GM23338 (cell line): ENCODE measurements around the gene SH3TC2. TPM values are rescaled to one million over a fixed set of nuclear protein-coding genes. Genes with fewer than 3 reads are reported as not detected.

ENCODE experiments used
- ATAC-seq: fragments of 200-7000 bp; cut with Tn5 transposase; 3 replicates; pipeline ENCODE4 v1.9.1; 2020
- DNase-seq: peaks from one replicate; pipeline ENCODE4 v3.0.0-alpha.2; 2015; ENCODE audit warnings: low spot score
- H2AFZ ChIP-seq: fragments of 200-600 bp; sonication (generic); 2 replicates; pipeline ENCODE4 v1.8.0; 2016; ENCODE audit warnings: antibody characterized with exemption, mild to moderate bottlenecking, moderate library complexity
- H3F3A ChIP-seq: fragments of 200-600 bp; sonication (generic); replicated peaks from 2 replicates; pipeline ENCODE4 v1.8.0; 2017; ENCODE audit warnings: antibody characterized with exemption, mixed run types, low read depth
- H3K27ac ChIP-seq: fragments of 200-600 bp; sonication (generic); 2 replicates; pipeline ENCODE4 v1.6.1; 2016; ENCODE audit warnings: low read depth
- H3K27me3 ChIP-seq: fragments of 200-600 bp; sonication (generic); 2 replicates; pipeline ENCODE4 v1.8.0; 2016; ENCODE audit warnings: mild to moderate bottlenecking, mixed run types, moderate library complexity; ENCODE audit not compliant: insufficient read depth
- H3K36me3 ChIP-seq: fragments of 200-600 bp; sonication (generic); 2 replicates; pipeline ENCODE4 v1.8.0; 2016; ENCODE audit warnings: mild to moderate bottlenecking; ENCODE audit not compliant: insufficient read depth
- H3K4me1 ChIP-seq: fragments of 200-600 bp; sonication (generic); 2 replicates; pipeline ENCODE4 v1.8.0; 2016; ENCODE audit warnings: mild to moderate bottlenecking, moderate library complexity; ENCODE audit not compliant: insufficient read depth
- H3K4me2 ChIP-seq: fragments of 200-600 bp; sonication (generic); 2 replicates; pipeline ENCODE4 v1.7.1; 2017; ENCODE audit warnings: mixed run types
- H3K4me3 ChIP-seq: fragments of 200-600 bp; sonication (generic); 2 replicates; pipeline ENCODE4 v1.6.1; 2016; ENCODE audit warnings: mixed run types
- H3K79me2 ChIP-seq: fragments of 200-600 bp; sonication (generic); replicated peaks from 2 replicates; pipeline ENCODE4 v1.8.0; 2017; ENCODE audit warnings: mild to moderate bottlenecking; ENCODE audit not compliant: insufficient read depth
- H3K9me2 ChIP-seq: fragments of 200-600 bp; sonication (generic); 2 replicates; pipeline ENCODE4 v1.8.0; 2017; ENCODE audit not compliant: insufficient read depth
- H4K20me1 ChIP-seq: fragments of 200-600 bp; sonication (generic); replicated peaks from 2 replicates; pipeline ENCODE4 v1.8.0; 2017; ENCODE audit warnings: mild to moderate bottlenecking; ENCODE audit not compliant: insufficient read depth
- H3K27ac Mint-ChIP-seq: 2 replicates; pipeline ENCODE4 v1.8.0; 2020; ENCODE audit warnings: inconsistent platforms, mild to moderate bottlenecking, moderate library complexity, mixed read lengths
- H3K27me3 Mint-ChIP-seq: 3 replicates; pipeline ENCODE4 v1.8.0; 2022; ENCODE audit warnings: low read depth, mild to moderate bottlenecking, moderate library complexity, mixed read lengths, inconsistent platforms; ENCODE audit not compliant: insufficient read depth, poor library complexity
- H3K36me3 Mint-ChIP-seq: 3 replicates; pipeline ENCODE4 v1.8.0; 2021; ENCODE audit warnings: low read depth, mild to moderate bottlenecking, inconsistent platforms, moderate library complexity, mixed read lengths
- H3K4me1 Mint-ChIP-seq: 3 replicates; pipeline ENCODE4 v1.8.0; 2020; ENCODE audit warnings: mild to moderate bottlenecking, inconsistent platforms, mixed read lengths
- H3K4me3 Mint-ChIP-seq: 3 replicates; pipeline ENCODE4 v1.8.0; 2021; ENCODE audit warnings: moderate library complexity, mild to moderate bottlenecking, inconsistent platforms, mixed read lengths
- H3K9me3 Mint-ChIP-seq: 3 replicates; pipeline ENCODE4 v1.8.0; 2020; ENCODE audit warnings: moderate library complexity, mild to moderate bottlenecking, inconsistent platforms, mixed read lengths
- CREB1 ChIP-seq: fragments of 250-450 bp; sonication (Bioruptor Pico); IDR thresholded peaks from 2 replicates; pipeline ENCODE4 v1.5.0; 2020; ENCODE audit warnings: low read depth, mild to moderate bottlenecking, moderate library complexity
- ETS1 ChIP-seq: IDR thresholded peaks from 2 replicates; pipeline ENCODE4 v1.6.1; 2016; ENCODE audit warnings: antibody characterized with exemption
- EZH2phosphoT487 ChIP-seq: fragments of 200-600 bp; sonication (generic); IDR thresholded peaks from one replicate; pipeline ENCODE4 v1.8.1; 2018; ENCODE audit warnings: antibody characterized with exemption; ENCODE audit not compliant: unreplicated experiment
- JUNB ChIP-seq: IDR thresholded peaks from one replicate; pipeline ENCODE4 v1.6.1; 2016; ENCODE audit warnings: antibody characterized with exemption; ENCODE audit not compliant: unreplicated experiment
- POLR2AphosphoS5 ChIP-seq: IDR thresholded peaks from 2 replicates; pipeline ENCODE4 v1.6.1; 2016; ENCODE audit warnings: antibody characterized with exemption, low read depth
- REST ChIP-seq: IDR thresholded peaks from one replicate; pipeline ENCODE4 v1.6.1; 2018; ENCODE audit warnings: antibody characterized with exemption; ENCODE audit not compliant: unreplicated experiment
- STAT1 ChIP-seq: IDR thresholded peaks from one replicate; pipeline ENCODE4 v1.6.1; 2016; ENCODE audit warnings: antibody characterized with exemption; ENCODE audit not compliant: unreplicated experiment
- ZNF331 ChIP-seq: fragments of 250-450 bp; sonication (Bioruptor Pico); IDR thresholded peaks from 2 replicates; pipeline ENCODE4 v1.5.0; 2020; ENCODE audit warnings: low read depth, mild to moderate bottlenecking, moderate library complexity
- ZNF462 ChIP-seq: fragments of 250-450 bp; sonication (Bioruptor Pico); IDR thresholded peaks from 2 replicates; pipeline ENCODE4 v1.5.0; 2020; ENCODE audit warnings: mild to moderate bottlenecking, moderate library complexity
- polyA plus RNA-seq: library from polyadenylated mRNA; unstranded; fragments of >200 nt; fragmentation: Nextera tagmentation; extraction: Ambion mirVana; gene quantifications from 2 replicates; pipeline ENCODE4 v1.2.1, GENCODE V29; 2016
- total RNA-seq: library from RNA; depleted of rRNA; stranded (reverse); fragments of >200 nt; shearing (Covaris generic); gene quantifications from 2 replicates; pipeline ENCODE4 v1.2.3, GENCODE V29; 2014

The SH3TC2 gene
- total and polyA plus RNA-seq, 2 experiments from 2014 or later: 0.10 to 0.17 TPM

DNA sequence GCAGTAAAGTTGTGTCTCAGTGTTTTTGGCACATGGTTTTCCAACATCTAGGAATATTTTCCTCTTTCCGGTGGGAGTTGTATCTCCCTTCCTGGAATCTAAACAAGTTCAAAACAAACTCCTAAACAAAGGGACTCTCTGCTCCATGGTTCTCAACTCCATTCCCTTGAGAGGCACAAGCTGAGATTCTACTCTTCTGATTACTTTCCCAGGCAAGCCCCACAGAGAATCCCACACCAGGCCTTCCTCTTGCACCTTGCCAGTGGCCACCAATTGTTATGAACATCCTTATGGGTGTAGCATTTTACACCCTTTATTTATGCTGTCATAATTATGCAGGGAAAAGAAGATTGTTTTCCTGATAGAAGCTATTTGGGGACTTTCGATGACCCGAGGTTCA is 25.8 kb upstream of the SH3TC2 start (continued):
- TF ChIP-seq POLR2AphosphoS5 (no peak), JUNB (no peak), ETS1 (no peak)

DNA sequence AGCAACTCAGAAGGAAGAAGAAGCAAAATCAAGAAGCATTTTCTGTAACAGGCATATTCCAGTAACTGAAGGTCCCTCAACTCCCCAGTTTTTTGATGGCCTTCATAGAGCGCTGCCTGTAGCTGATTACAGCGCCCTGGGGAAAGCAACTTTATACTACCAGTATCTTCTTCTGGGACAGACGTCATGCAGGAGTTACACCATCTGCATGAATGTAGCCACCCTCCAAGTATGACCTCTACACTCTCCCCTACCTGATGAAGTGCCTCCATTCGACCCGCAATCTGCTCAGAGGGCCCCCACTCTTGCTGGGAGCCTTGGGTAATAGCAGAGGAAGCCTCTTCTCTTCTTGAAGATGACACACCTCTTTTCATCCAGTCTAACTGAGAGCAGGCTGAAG is 21.0 kb upstream of the SH3TC2 start:
- H3K79me2 ChIP-seq: no peaks in the 10 kb centered on the region
- Mint-ChIP-seq H3K4me1 (no peaks in the 10 kb centered on the region), H3K4me3 (no peak overlapping the region), H3K36me3 (no peaks in the 10 kb centered on the region), H3K27me3 (peaks cover 1% of the 10 kb centered on the region), H3K9me3 (no peaks in the 10 kb centered on the region; the same call in 2 of the 3 replicates), H3K27ac (no peak overlapping the region)
- H3K4me2 ChIP-seq: no peak overlapping the region
- H3K36me3 ChIP-seq: no peaks in the 10 kb centered on the region
- TF ChIP-seq REST: no peak
- TF ChIP-seq STAT1: no peak
- no peak for TF ChIP-seq CREB1 (CRISPR knock-in tag)
- TF ChIP-seq JUNB: no peak
- no peak for TF ChIP-seq EZH2phosphoT487
- TF ChIP-seq ZNF462 (CRISPR knock-in tag): no peak
- TF ChIP-seq ZNF331: no peak
- H4K20me1 ChIP-seq: no peaks in the 10 kb centered on the region
- no peak overlapping the region for H2AFZ ChIP-seq
- no peak overlapping the region for H3K27ac ChIP-seq
- no peak for ATAC-seq
- no peaks in the 10 kb centered on the region for H3K4me1 ChIP-seq
- H3K27me3 ChIP-seq: no peaks in the 10 kb centered on the region
- DNase-seq: no peak
- no peaks in the 10 kb centered on the region for H3F3A ChIP-seq
- no peaks in the 10 kb centered on the region for H3K9me2 ChIP-seq
- no peak overlapping the region for H3K4me3 ChIP-seq
